Prostate gland (tissue), 2 donors: ENCODE results near the gene EDDM13. TPM values are rescaled to one million over a fixed set of nuclear protein-coding genes. Genes with fewer than 3 reads are reported as not detected.
A peak's percentile ranks its signal among the peaks of the same experiment; 100 is the strongest.

Source experiments
- DNase-seq: peaks from one replicate; pipeline ENCODE4 v3.0.0-alpha.2; 2019; ENCODE audit warnings: low spot score
- H3K27ac ChIP-seq, 2 donors: fragments of 200-600 bp; sonication (generic); 2 replicates each; pipeline ENCODE4 v1.5.1; 2017 to 2019
- H3K27me3 ChIP-seq: fragments of 200-600 bp; sonication (generic); replicated peaks from 2 replicates; pipeline ENCODE4 v1.5.1; 2019; ENCODE audit not compliant: insufficient read depth
- H3K36me3 ChIP-seq, 2 donors: fragments of 200-600 bp; sonication (generic); 1 replicate in 1 of 2; 2 replicates in 1 of 2; pipeline versions ENCODE4 v1.5.1 to v1.8.1; 2017 to 2019
- H3K4me1 ChIP-seq: fragments of 200-600 bp; sonication (generic); replicated peaks from 2 replicates; pipeline ENCODE4 v1.5.1; 2019
- H3K4me3 ChIP-seq, 2 donors: fragments of 200-600 bp; sonication (generic); 2 replicates each; pipeline ENCODE4 v1.5.1; 2017 to 2019
- H3K9me3 ChIP-seq: fragments of 200-600 bp; sonication (generic); 2 replicates; pipeline ENCODE4 v1.5.1; 2017
- CTCF ChIP-seq, 4 experiments: fragments of 200-600 bp in 2 of 4; fragments of 450-650 bp in 2 of 4; sonication (generic) in 2 of 4; IDR thresholded peaks; 1 replicate in 3 of 4; 2 replicates in 1 of 4; pipeline ENCODE4 v1.5.1; 2016 to 2019; ENCODE audit warnings: antibody characterized with exemption in 4 of 4, mild to moderate bottlenecking in 2 of 4, moderate library complexity in 2 of 4
- POLR2A ChIP-seq: fragments of 450-650 bp; IDR thresholded peaks from one replicate; pipeline ENCODE4 v1.6.1; 2016; ENCODE audit warnings: antibody characterized with exemption, mild to moderate bottlenecking
- POLR2AphosphoS5 ChIP-seq: sonication (generic); formaldehyde crosslinking; IDR thresholded peaks from one replicate; pipeline ENCODE4 v1.6.1; 2017; ENCODE audit warnings: antibody characterized with exemption
- WGBS: methylation state at CpG from one replicate; pipeline ENCODE4 v1.1.5; 2018; 5-methylcytosine and 5-hydroxymethylcytosine counted together
- intact Hi-C: fragments of 100-400 bp; cut with DNase I; formaldehyde crosslinking; loops from one replicate; pipeline ENCODE4 v1.14.2; 2022
- total RNA-seq, 2 donors: library from RNA; depleted of rRNA; stranded (reverse); fragments of >200 nt; gene quantifications; one replicate each; pipeline ENCODE4 v1.1.0, GENCODE V29; 2016

The EDDM13 gene
- total RNA-seq, 2 donors from 2014 or later, result not detected

- Histone ChIP-seq H3K36me3 (no peaks in the 10 kb centered on the region), H3K27ac (peak overlapping the region; percentile 94 to 96), H3K9me3 (no peaks in the 10 kb centered on the region), H3K4me3 (peak overlapping the region; percentile 55 to 62), H3K27me3 (no peaks in the 10 kb centered on the region), H3K4me1 (no peaks in the 10 kb centered on the region)
- intact Hi-C loops, result no loop called here
- TF ChIP-seq POLR2AphosphoS5, result no peak
- no peak for TF ChIP-seq CTCF (IDR thresholded peaks at IDR 0.05)
- no peak for TF ChIP-seq POLR2A
- WGBS, result 0% methylated on average over 9 of the region's 9 CpGs
- no peak for DNase-seq
Observed at GRCh38 chr19:56314018-56314380, 41.5 kb downstream of the EDDM13 start.

GRCh38 chr19:56314381-56315076 is 42.0 kb downstream of the EDDM13 start, which contains the start of gene ZSCAN5A:
Gene ZSCAN5A, minus strand, starts transcription at chr19:56314839. Its CDS starts 89,793 bp downstream, at chr19:56225046.
- Histone ChIP-seq H3K9me3 (no peaks in the 10 kb centered on the region), H3K36me3 (no peaks in the 10 kb centered on the region), H3K4me3 (peak within 1 kb of the TSS; percentile 55 to 62), H3K27me3 (no peaks in the 10 kb centered on the region), H3K27ac (peak within 1 kb of the TSS; percentile 94 to 96), H3K4me1 (no peaks in the 10 kb centered on the region)
- intact Hi-C loops, result no loop called here
- no peak for TF ChIP-seq CTCF (IDR thresholded peaks at IDR 0.05)
- no peak for TF ChIP-seq POLR2AphosphoS5
- peak; percentile 15 for TF ChIP-seq POLR2A
- peak; percentile 95 for DNase-seq
- under 1% methylated on average over 44 of the region's 47 CpGs for WGBS

- no peaks in the 10 kb centered on the region for H3K36me3 ChIP-seq
- peak overlapping the region; percentile 55 to 62 for H3K4me3 ChIP-seq
- no peaks in the 10 kb centered on the region for H3K27me3 ChIP-seq
- intact Hi-C loops, result no loop called here
- TF ChIP-seq POLR2A (peak; percentile 56), CTCF (IDR thresholded peaks at IDR 0.05) (no peak), POLR2AphosphoS5 (peak; percentile 80)
- peak overlapping the region; percentile 94 to 96 for H3K27ac ChIP-seq
- no peaks in the 10 kb centered on the region for H3K4me1 ChIP-seq
- H3K9me3 ChIP-seq, result no peaks in the 10 kb centered on the region
- WGBS, result 2% methylated on average over 30 of the region's 37 CpGs
- DNase-seq, result peak; percentile 96
Observed at GRCh38 chr19:56315077-56315828, 42.7 kb downstream of the EDDM13 start.

- Histone ChIP-seq H3K4me1 (no peaks in the 10 kb centered on the region), H3K27ac (no peak overlapping the region), H3K4me3 (no peak overlapping the region), H3K27me3 (no peaks in the 10 kb centered on the region), H3K36me3 (no peaks in the 10 kb centered on the region), H3K9me3 (no peaks in the 10 kb centered on the region)
- DNase-seq, result no peak
- 97% methylated on average over 5 of the region's 5 CpGs for WGBS
- TF ChIP-seq POLR2AphosphoS5, result no peak
- TF ChIP-seq CTCF (IDR thresholded peaks at IDR 0.05), result no peak
- no peak for TF ChIP-seq POLR2A
- intact Hi-C loops, result no loop called here
Observed at GRCh38 chr19:56316728-56317127, 44.2 kb downstream of the EDDM13 start.
